GM11168 (cell line): Measurements from ENCODE around the gene TRAF2.

Source experiments
- in situ Hi-C: fragments of 300-500 bp; cut with MboI; formaldehyde crosslinking; loops from one replicate; pipeline ENCODE4 v1.12.0; 2022; ENCODE audit warnings: low sequenced_read_pairs; ENCODE audit not compliant: unreplicated experiment

TRAF2 gene

DNA sequence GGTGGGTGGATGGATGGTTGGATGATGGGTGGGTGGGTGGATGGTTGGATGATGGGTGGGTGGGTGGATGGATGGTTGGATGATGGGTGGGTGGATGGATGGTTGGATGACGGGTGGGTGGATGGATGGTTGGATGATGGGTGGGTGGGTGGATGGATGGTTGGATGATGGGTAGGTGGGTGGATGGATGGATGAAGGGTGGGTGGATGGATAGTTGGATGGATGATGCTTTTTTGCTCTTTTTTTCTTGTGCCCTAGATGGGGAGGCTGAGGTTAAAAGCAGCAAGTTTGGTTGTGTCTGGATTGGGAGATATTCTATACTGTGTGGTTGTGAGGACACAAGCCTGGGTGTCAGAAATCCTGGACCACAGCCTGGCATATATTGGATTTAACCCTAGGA, 71.1 kb downstream of the TRAF2 start:
- in situ Hi-C loops: no loop called here

DNA sequence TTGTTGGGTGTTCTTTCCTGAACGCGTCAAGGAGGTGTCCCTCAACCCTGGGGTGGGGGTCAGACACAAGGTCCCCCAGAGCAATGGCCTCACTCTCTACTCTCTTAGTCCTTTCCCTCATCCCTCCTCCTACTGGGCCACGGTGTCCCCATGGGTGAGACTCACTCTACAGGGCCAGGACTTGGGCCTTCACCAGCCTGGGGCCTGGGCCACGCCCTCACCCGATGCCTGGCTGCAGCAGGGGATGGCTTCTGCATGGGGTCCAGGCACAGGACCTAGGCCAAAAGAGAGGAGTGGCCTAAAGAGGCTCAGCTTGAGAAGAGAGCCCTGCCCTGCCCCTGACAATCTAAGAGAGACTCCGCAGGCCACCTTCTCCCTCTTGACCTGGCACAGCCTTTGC, 71.6 kb downstream of the TRAF2 start:
- in situ Hi-C loops: no loop called here

DNA sequence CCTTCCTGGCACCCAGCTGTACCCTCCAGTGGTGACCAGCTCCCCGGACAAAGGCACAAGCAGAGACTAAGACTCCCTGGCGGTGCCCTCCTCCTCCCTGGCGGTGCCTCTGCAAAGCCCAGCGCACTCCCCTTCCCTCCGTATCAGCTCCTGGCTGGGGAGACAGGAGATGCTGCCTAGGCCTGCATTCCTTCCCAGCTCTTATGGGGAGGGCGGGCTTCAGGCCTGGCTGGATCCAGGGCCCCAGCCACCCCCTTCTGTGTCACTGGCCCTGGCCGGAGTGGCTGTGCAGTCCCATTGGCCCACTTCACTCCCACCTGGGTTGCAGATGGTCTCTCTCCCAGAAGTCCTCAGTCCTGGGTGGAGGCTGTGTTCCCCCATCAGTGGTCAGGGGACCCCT, 72.2 kb downstream of the TRAF2 start:
- in situ Hi-C loops: no loop called here

DNA sequence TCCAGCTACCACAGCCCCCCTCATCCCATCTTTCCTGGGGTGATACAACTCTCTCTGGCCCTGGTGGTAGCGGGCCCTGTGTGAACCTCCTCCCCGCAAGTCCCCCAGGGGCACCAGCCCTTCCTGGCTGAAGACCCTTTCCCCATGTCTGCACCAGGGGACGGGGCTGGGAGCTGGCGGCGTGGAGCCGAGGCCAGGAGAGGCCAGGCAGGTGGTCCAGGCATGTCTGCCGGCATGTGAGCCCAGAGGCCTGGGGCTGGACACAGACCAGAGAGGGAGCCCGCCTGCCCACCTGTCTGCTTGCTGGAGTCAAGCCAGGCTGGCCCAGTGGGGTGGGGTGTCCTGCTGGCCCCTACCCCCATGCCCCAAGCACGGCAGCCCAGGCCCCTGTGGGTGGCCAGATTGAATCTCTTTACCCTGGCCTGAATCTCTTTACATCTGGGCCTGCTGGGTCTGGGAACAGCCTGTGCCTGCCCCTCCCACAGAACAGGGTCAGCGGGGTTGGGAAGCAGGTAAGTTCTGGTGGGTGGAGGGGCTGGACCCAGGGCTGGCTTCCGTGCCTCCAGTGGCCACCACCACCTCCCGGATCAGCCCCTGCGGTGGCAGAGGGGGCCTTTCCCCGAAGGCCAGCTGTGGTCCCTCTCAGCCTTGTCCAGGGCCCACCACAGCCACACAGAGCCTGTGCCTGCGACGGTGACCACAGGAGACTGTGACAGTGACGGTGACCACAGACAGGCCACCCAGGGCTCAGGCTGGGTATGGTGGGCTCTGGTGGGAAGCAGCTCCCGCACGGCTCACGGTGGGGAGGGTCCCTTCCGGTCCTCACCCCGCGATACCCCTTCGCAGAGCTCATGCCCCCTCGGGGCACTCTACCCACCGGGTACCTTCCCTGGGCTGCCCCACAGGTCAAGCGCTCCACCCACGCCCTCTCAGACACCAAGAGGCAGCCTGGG, 72.9 kb downstream of the TRAF2 start:
- in situ Hi-C loops: no loop called here

DNA sequence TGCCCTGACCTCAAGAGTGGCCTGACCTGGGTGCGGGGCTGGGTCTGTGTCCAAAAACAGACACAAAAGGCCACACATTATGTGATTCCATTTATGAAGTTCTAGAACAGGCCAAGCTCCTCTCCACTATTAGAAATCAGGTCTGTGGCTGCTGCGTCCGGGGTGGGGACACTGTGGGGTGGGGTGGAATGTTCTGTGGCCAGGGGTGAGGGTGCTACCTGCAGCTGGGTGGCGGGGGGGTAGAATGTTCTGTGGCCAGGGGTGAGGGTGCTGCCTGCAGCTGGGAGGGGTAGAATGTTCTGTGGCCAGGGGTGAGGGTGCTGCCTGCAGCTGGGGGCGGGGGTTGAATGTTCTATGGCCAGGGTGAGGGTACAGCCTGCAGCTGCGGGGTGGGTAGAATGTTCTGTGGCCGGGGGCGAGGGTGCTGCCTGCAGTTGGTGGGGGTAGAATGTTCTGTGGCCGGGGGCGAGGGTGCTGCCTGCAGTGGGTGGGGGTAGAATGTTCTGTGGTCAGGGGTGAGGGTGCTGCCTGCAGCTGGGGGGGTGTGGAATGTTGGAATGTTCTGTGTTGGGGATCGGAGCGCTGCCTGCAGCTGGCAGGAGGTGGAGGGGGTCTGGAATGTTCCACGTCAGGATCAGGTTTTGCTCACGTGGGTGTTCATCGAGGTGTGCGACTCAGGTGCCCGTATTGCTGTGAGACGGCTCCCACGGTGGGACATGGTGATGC, 74.1 kb downstream of the TRAF2 start:
- in situ Hi-C loops: no loop called here

DNA sequence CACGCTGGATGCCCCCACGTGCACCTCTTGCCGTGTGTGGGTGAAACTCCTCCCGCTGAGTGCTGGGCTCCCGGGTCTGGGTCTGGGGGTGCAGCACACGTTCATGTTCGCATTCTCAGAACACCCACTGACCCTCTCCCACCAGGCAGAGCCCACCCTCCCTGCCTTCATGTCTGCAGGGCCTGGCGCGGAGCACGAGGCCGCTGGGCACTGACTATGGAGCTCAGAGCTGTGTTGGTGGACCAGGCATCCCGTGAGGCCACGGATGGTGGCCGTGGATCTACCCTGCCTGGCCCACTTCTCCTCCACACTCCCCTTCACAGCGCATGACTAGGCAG, 74.6 kb downstream of the TRAF2 start:
- in situ Hi-C loops: no loop called here

DNA sequence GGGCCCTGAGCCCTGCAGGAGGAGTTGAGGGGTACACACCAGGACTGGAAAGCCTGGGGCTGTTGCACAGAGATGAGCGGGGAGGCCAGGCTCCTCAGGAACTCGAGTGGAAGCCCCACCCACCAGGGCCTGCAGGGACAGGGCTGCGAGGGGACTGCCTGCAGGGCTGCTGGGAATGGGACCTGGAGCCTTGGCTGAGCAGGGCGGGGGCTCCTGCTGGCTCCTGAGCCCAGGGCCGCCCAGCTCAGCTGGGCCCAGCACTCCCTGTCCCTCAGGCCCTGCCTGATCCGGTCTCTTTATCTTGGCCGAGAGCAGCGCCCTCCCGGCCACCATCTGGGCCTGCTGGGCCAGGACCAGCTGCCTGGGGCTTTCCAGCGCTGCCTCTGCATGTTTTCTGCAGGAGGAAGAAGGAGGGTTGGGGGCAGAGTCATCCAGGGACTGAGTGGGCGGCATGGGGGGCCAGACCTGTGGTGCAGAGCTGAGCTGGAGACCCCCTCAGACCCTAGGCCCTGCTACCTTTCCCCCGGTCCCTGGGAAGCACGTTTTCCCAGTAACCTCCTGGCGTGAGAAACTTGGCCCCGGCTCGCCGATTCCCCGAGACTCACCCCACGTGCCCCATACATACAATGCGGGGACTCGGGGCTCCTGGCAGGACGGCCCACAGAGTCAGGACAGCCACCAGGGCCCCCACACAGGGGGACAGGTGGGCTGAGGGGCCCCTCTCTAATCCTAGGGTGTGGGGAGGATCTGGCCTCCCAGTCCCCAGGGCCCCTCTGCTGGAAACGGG, 75.2 kb downstream of the TRAF2 start:
- in situ Hi-C loops: no loop called here

DNA sequence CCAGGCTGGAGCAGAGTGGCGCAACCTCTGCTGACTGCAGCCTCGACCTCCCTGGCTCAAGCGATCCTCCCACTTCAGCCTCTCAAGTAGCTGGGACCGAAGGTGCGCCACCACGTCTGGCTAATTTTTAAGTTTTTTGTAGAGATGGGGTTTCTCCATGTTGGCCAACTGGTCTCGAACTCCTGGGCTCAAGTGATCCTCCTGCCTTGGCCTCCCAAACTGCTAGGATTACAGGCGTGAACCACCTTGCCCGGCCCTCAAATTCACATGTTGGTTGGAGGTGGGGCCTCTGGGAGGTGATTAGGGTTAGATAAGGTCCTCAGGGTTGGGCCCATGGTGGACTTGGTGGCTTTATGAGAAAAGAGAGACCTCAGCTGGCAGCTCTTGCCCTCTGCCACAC, 75.8 kb downstream of the TRAF2 start:
- in situ Hi-C loops: no loop called here

DNA sequence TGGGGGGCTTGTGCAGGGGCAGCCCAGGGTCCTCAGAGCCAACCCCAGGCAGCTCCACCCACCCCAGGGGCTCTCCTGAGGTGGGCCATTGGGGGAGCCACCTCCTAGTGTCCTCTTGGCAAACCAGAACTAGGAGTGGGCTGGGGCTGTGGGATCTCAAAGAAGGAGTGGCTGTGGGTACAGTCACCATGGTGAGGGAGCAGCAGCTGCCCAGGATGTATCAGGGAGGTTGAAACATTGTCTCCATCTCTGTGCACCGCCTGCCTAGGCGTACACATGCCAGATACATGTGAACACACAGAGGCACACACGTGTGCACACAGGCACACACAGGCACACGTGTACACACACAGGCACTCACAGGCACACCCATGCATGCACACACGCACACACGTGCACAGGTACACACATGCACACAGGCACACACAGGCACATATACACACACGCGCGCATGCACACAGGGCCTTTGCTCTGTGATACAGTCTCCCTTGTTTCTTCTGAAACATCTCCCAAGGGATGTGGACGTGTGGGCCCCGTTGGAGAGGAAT, 76.5 kb downstream of the TRAF2 start:
- in situ Hi-C loops: no loop called here

DNA sequence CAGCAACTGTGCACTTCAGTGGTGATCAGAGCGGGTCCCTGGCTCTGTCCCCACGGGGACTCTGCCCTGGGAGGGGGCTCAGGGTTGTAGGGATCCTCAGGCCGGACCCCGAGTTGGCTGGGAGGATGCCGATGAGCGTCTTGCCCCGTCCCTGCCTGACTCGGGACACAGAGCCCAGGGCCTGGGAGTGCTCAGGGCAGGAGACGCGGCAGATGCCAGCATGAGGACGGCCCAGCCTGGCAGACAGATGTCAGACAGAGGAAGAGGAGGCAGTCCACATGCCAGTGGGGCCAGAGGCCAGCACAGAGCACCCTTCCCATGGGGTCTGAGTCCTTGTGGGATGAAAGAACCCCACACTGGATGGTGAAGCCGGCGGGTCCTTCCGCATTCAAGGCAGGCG, 77.0 kb downstream of the TRAF2 start:
- in situ Hi-C loops: no loop called here

DNA sequence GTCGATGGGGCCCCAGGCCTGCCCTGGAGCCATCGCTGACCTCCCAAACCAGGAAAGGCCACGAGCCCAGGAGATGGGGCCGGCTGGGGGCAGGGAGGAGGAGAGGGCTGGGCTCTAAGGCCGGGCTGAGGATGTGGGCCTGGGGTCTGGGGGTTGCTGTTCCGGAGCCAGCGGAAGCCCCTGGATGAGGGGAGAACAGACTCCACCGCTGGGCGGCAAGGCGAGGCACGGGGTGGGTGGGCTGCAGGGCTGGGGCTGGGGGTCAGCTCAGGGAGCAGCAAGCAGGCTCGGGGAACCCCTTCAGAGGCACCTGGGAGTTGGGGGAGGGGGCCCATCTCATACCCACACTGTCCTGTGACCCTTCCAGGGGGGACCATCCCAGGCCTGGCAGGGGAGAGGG, 77.4 kb downstream of the TRAF2 start:
- in situ Hi-C loops: no loop called here

DNA sequence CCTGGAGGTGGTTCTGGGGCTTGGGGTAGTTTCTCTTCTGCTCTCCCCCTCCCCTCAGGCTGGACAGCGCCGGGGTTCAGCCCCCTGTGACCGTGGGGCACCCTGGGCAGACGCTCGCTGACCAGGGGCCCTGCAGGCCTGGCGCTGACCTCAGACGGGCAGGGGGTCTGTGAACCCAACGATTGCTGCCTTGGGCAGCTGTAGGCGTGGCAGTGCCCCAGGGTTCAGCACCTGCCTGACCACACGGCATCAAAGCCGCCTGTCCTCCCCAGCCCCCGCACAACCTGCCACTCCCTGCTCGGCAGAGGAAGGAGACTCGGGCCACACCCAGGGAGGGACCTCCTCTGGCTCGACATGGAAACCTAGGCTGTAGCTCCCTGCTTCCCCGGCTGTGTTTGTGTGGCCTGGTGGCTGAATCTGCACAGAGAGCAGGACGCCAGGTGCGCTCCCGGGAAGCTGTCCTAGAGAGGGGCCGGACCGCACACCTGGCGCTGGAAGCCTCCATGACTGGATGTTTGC, 77.9 kb downstream of the TRAF2 start:
- in situ Hi-C loops: no loop called here

DNA sequence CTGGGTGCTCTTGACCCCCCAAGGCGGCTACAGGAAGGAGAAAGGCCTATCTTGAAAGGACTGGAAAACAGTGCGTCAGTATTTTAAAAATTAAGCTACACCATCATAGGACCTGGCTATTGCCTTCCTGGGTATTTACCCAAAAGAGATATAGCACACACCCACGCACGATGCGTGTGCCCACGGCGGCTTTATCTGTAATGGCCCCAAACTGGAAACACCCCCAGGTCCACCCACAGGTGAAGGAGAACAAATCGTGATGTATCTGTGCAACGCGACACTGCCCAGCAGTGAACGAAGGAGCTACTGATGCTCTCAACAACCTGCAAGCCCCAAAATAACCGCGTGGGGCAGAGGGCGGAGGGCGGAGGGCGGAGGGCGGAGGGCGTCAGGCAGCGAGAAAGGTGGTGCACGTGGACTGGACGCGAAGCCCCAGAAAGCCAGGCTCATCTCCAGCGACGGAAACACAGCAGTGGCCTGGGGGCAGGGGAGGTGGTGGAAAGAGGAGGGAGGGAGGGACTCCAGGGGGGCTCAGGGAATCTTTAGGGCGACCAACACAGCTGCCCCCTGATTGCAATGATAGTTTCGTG, 78.6 kb downstream of the TRAF2 start:
- in situ Hi-C loops: no loop called here

DNA sequence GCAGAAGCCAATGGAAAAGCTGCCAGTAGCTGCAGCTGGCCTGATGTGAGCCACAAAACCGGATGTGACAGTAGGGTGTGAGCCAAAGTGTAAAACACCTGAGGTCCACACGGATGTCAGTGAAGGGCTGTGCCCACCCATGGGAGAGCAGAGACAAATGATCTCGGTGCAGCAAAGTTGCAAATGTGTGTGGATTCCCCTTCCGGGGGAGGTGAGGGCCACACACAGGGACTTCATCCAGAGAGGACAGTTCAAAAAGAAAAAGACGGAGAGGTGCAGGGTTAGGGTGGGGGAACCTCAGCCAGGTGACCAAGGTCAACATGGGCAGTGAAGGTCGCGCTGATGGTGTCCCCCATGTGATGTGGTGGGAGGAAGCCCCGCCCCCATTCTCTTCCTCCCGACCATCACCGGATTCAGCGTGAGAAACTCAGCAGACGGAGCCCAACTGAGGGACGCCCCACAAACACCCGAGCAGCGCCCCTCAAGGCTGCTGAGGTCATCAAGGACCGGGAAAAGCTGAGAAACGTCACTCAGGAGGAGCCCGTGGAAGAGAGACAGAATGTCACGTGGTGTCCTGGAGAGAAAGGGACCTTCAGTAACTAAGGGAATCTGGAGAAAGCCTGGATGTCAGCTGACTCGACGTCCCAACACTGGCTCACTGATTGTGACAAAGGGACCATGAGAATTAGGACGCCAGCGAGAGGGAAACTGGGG, 79.6 kb downstream of the TRAF2 start:
- in situ Hi-C loops: no loop called here

DNA sequence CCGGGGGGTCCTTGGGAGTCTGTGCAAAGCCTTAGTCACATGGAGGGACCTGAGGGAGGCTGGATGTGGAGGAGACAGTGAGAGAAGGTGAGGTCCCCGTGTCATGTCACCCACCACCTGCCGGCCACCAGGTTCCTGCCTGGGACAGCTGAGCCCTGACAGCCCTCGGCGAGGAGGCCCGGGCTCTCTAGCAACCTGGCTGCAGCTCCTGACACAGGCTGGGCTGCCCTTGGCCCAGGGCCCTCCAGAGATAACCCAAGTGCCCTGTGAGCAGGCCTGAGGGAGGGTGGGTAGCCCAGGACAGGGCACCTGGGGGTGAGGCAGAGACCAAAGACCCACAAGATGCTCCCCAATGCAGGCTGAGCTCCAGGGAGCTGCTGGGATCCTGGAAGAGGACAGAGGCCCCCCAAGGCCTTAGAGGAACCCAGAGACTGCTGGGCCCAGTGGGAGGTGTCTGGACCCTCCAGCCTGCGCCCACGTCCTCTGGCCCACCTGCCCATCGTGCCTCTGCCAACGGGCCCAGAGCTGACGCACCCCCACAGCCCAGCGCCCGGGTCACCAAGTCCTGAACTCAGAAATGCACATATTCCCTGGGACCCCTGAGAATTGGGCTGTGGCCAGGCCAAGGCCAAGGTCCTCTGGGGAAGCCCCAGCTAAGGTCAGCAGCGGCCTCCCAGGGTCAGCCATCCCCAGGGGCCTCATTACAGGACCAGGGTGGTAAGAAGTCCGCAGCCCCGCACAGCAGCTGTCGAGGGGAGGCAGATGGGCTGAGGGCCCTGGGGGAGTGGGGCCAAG, 82.2 kb downstream of the TRAF2 start:
- in situ Hi-C loops: no loop called here

DNA sequence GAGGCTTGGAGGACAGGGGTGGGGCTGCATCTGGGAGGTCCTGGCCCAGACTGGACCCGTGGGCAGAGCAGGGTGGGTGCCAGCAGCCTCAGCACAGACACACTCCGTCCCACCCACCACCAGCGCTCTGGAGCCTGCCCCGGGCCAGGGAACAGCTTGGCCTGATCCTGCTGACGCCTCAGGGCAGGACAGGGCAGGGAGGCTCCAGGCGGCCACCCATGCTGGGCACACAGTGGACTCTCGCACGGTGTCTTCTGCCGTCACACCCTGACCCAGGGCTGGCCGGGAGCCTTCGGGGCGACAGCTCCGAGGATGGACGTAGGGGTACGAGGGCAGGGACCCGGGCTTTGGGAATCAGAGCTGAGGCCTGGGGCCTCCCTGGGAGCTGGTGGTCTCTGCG, 82.8 kb downstream of the TRAF2 start:
- in situ Hi-C loops: no loop called here

DNA sequence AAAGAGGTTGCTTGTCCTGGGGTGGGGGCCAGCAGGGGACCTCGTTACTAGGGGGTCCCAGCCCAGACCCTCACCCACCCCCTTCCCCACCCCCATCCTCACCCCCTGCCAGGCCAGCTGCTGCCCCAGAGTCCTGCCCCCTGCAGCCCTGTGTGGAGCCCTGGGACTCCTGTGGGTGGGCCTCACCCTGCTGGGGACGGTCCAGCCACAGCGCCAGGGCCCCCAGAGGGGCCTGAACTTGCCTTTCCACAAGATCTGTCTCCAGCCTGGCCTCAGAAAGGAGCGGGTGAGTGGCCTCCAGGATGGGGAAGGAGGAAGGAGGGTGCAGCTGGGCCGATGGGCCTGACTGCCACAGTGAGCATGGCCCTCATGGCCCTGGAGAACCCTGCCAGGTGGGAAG, 83.5 kb downstream of the TRAF2 start:
- in situ Hi-C loops: no loop called here

DNA sequence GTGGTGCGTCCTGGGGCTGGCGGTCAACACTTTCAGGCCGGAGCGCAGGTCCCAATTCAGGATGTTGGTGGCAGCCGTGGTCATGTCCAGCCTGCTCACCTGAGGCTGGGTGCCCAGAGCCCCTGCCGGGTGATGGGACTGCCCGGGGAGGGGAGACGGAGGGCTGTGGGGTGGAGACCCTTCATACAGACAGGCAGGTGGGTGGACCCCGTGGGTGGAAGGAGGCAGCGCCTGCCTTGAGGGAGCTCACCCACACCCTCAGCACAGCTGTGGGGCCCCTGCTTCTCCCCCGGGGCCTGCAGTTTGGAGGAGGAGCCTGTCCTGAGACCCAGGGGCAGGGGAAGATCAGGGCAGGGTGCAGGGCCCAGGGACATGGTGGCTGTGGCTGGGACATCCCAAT, 84.0 kb downstream of the TRAF2 start:
- in situ Hi-C loops: no loop called here

DNA sequence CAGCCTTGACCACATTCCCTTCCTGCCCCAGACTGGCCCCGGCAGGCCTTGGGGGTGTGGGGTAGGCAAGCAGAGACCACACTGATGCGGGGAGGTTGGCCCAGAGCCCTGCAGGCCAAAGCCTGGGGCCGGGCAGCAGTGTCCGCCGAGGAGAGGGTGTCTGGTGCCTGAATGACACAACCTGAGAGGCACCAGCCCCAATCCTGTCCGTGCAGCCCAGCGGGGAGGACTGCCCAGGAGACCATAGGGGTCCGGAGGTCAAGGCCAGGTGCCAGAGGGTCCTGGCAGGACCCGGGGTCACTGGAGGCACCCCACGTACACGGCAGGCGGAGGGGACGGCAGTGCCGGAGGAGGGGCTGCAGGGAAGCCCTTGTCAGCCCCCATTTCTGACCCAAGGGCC, 85.4 kb downstream of the TRAF2 start:
- in situ Hi-C loops: no loop called here
